GM21723 (cell line): Measurements from ENCODE around the gene C19orf38.
"Not testable (repeated sequence)": the region's sequence is repeated elsewhere in the genome, so short reads cannot be mapped to it uniquely, and the experiment has no call there.

Experiments used
- ATAC-seq: cut with Tn5 transposase; IDR thresholded peaks from one replicate; pipeline ENCODE4 v1.9.1; 2021; ENCODE audit warnings: mild to moderate bottlenecking, moderate library complexity; ENCODE audit not compliant: unreplicated experiment

C19orf38 gene

GRCh38 chr19:10846500-10847202, 1.6 kb upstream of the C19orf38 start:
- ATAC-seq = no peak

- ATAC-seq = no peak
Measured at GRCh38 chr19:10850631-10851030, 2.4 kb downstream of the C19orf38 start.

GRCh38 chr19:10852098-10852800, 4.0 kb downstream of the C19orf38 start:
- no peak for ATAC-seq

- no peak for ATAC-seq
Measured at GRCh38 chr19:10852941-10853340, 4.7 kb downstream of the C19orf38 start.

GRCh38 chr19:10854350-10855089, 6.3 kb downstream of the C19orf38 start:
- no peak for ATAC-seq

GRCh38 chr19:10855879-10856522, 7.8 kb downstream of the C19orf38 start:
- no peak for ATAC-seq

GRCh38 chr19:10856899-10857298, 8.7 kb downstream of the C19orf38 start:
- ATAC-seq = not testable (repeated sequence)

GRCh38 chr19:10858204-10858828, 10.1 kb downstream of the C19orf38 start:
- ATAC-seq = no peak

- no peak for ATAC-seq
Measured at GRCh38 chr19:10861103-10861651, 13.0 kb downstream of the C19orf38 start.

- no peak for ATAC-seq
Measured at GRCh38 chr19:10862561-10863106, 14.4 kb downstream of the C19orf38 start.

- no peak for ATAC-seq
Measured at GRCh38 chr19:10863107-10863717, 15.0 kb downstream of the C19orf38 start.

- no peak for ATAC-seq
Measured at GRCh38 chr19:10864538-10864899, 16.3 kb downstream of the C19orf38 start.

GRCh38 chr19:10866495-10866894, 18.3 kb downstream of the C19orf38 start:
- no peak for ATAC-seq

GRCh38 chr19:10868872-10869547, 20.8 kb downstream of the C19orf38 start:
- ATAC-seq = no peak

- not testable (repeated sequence) for ATAC-seq
Measured at GRCh38 chr19:10869872-10870311, 21.7 kb downstream of the C19orf38 start.

GRCh38 chr19:10870501-10870954, 22.3 kb downstream of the C19orf38 start:
- ATAC-seq = no peak

GRCh38 chr19:10870955-10871603, 22.9 kb downstream of the C19orf38 start, which contains the start of gene CARM1:
CARM1 (plus strand) TSS chr19:10871553; CDS start chr19:10871703, 150 bp downstream.
- peak; percentile 70 for ATAC-seq
